Activated T-helper 1 cell treated with anti-CD3 and anti-CD28 coated beads, Interleukin-12 subunit alpha, Interleukin-12 subunit beta, Interleukin-2, Interleukin-4 antibody, amounts not matched to agents 30 ng/mL and 10 ng/mL and 1 ng/mL, durations not matched to agents 14 hours and 24 hours and 36 hours (primary cell): ENCODE measurements around the gene PCLO. TPM values are rescaled to one million over a fixed set of nuclear protein-coding genes. Genes with fewer than 3 reads are reported as not detected.
"Not testable (repeated sequence)": the region's sequence is repeated elsewhere in the genome, so short reads cannot be mapped to it uniquely, and the experiment has no call there.

Source experiments
- DNase-seq: peaks from one replicate; pipeline ENCODE4 v3.0.0; 2021; ENCODE audit warnings: low spot score
- H3K27ac Mint-ChIP-seq: one replicate; pipeline ENCODE4 v1.8.0; 2021; ENCODE audit warnings: mild to moderate bottlenecking, mixed read lengths
- H3K27me3 Mint-ChIP-seq: one replicate; pipeline ENCODE4 v1.8.0; 2022; ENCODE audit warnings: mild to moderate bottlenecking, moderate library complexity, mixed read lengths; ENCODE audit not compliant: insufficient read depth
- H3K36me3 Mint-ChIP-seq: one replicate; pipeline ENCODE4 v1.8.0; 2021; ENCODE audit warnings: low read depth, mixed read lengths
- H3K4me1 Mint-ChIP-seq: one replicate; pipeline ENCODE4 v1.8.0; 2021; ENCODE audit warnings: low read depth, mixed read lengths
- H3K4me3 Mint-ChIP-seq: one replicate; pipeline ENCODE4 v1.8.0; 2021; ENCODE audit warnings: mild to moderate bottlenecking, moderate library complexity, mixed read lengths
- H3K9me3 Mint-ChIP-seq: one replicate; pipeline ENCODE4 v1.8.0; 2021; ENCODE audit warnings: mixed read lengths
- intact Hi-C: fragments of 100-400 bp; cut with micrococcal nuclease; formaldehyde crosslinking; loops from one replicate; pipeline ENCODE4 v1.15.1; 2024
- total RNA-seq: library from RNA; stranded (reverse); gene quantifications from 2 replicates; pipeline ENCODE4 v1.2.3, GENCODE V29; 2022

Gene PCLO
- total RNA-seq, 1 donor from 2014 or later = not detected

- Mint-ChIP-seq H3K4me1 (no peaks in the 10 kb centered on the region), H3K27ac (no peak overlapping the region), H3K27me3 (no peaks in the 10 kb centered on the region), H3K36me3 (no peaks in the 10 kb centered on the region), H3K4me3 (no peak overlapping the region), H3K9me3 (no peaks in the 10 kb centered on the region)
- DNase-seq = no peak
- intact Hi-C loops = no loop called here
Observed at GRCh38 chr7:82742163-82742562, 420.5 kb downstream of the PCLO start.

- Mint-ChIP-seq H3K4me3 (no peak overlapping the region), H3K9me3 (no peaks in the 10 kb centered on the region), H3K36me3 (no peaks in the 10 kb centered on the region), H3K4me1 (no peaks in the 10 kb centered on the region), H3K27ac (no peak overlapping the region), H3K27me3 (no peaks in the 10 kb centered on the region)
- intact Hi-C loops = no loop called here
- DNase-seq = no peak
Observed at GRCh38 chr7:82741493-82741892, 421.2 kb downstream of the PCLO start.

- no peak overlapping the region for H3K27ac Mint-ChIP-seq
- no peaks in the 10 kb centered on the region for H3K27me3 Mint-ChIP-seq
- H3K36me3 Mint-ChIP-seq = no peaks in the 10 kb centered on the region
- no peak overlapping the region for H3K4me3 Mint-ChIP-seq
- H3K9me3 Mint-ChIP-seq = no peaks in the 10 kb centered on the region
- intact Hi-C loops = no loop called here
- DNase-seq = no peak
- H3K4me1 Mint-ChIP-seq = no peaks in the 10 kb centered on the region
Observed at GRCh38 chr7:82740246-82740848, 422.3 kb downstream of the PCLO start.

- Mint-ChIP-seq H3K4me1 (no peaks in the 10 kb centered on the region), H3K4me3 (no peak overlapping the region), H3K27me3 (no peaks in the 10 kb centered on the region), H3K9me3 (no peaks in the 10 kb centered on the region), H3K36me3 (no peaks in the 10 kb centered on the region), H3K27ac (no peak overlapping the region)
- DNase-seq = no peak
- intact Hi-C loops = no loop called here
Observed at GRCh38 chr7:82736633-82737032, 426.1 kb downstream of the PCLO start.

DNA sequence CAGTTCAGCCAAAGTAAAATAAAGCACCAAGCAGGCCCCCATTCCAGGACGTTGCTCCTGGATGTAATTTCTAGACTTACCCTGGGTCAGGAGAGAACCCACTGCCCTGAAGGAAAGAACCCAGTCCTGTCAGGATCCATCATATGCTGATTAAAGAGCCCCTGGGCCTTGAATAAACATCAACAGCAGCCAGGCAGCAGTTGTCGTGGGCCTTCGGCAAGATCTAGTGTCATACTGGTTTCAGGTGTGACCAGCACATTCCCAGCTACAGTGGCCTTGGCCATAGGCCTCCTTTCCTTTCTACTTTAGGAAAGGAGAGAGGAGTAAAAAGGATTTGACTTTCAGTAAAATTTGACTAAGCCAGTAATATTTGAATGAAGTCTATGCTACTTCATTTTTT, 430.0 kb downstream of the PCLO start:
- intact Hi-C loops = no loop called here
- Mint-ChIP-seq H3K9me3 (no peaks in the 10 kb centered on the region), H3K4me1 (no peaks in the 10 kb centered on the region), H3K27ac (no peak overlapping the region), H3K4me3 (no peak overlapping the region), H3K36me3 (no peaks in the 10 kb centered on the region), H3K27me3 (no peaks in the 10 kb centered on the region)
- DNase-seq = no peak

- H3K4me3 Mint-ChIP-seq = no peak overlapping the region
- H3K27ac Mint-ChIP-seq = no peak overlapping the region
- intact Hi-C loops = loop anchor here (1.0 to 5.0 kb wide), 4 partner anchors 122 to 1247 kb away; no protein-coding TSS in a partner anchor
- DNase-seq = no peak
- no peaks in the 10 kb centered on the region for H3K27me3 Mint-ChIP-seq
- no peaks in the 10 kb centered on the region for H3K9me3 Mint-ChIP-seq
- H3K4me1 Mint-ChIP-seq = no peaks in the 10 kb centered on the region
- no peaks in the 10 kb centered on the region for H3K36me3 Mint-ChIP-seq
Observed at GRCh38 chr7:82729172-82730030, 433.3 kb downstream of the PCLO start.

DNA sequence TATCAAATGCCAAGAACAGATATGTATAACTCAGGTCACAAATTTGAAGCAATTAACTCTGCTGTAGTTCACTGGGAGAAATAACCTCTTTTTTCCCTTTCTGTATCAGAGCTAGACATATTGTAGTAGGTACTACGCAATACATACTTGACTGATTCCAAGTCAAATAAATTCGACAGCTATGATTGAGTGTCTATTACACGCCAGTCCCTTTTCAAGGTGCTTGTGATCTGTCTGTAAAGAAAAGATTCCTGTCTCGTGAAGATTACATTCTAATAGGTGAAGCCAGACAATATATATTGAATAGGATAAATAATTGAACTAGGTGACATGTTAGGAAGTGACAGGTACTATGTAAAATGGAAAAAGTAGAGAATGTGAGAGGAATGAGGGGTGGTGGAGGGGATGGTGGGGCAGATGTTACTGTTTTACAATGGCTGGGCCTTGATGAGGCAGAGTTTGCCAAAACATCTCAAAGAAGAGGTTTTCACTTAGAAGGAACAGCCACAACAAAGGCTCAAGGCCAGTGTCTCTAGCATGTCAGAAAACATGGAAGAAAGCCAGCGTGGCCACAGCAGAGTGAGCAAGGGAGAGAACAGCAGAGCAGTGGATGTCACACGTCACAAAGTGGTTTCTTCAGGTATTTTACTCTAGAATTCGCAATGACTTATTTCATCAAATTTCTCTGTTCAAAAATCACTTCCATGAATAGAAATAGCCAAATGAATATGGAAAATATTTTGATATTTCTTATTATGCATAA, 436.5 kb downstream of the PCLO start:
- H3K9me3 Mint-ChIP-seq = no peaks in the 10 kb centered on the region
- DNase-seq = no peak
- H3K4me1 Mint-ChIP-seq = no peaks in the 10 kb centered on the region
- H3K36me3 Mint-ChIP-seq = no peaks in the 10 kb centered on the region
- H3K4me3 Mint-ChIP-seq = no peak overlapping the region
- intact Hi-C loops = loop anchor here (5.0 kb wide), 2 partner anchors 119 to 489 kb away; no protein-coding TSS in a partner anchor
- H3K27ac Mint-ChIP-seq = no peak overlapping the region
- no peaks in the 10 kb centered on the region for H3K27me3 Mint-ChIP-seq

DNA sequence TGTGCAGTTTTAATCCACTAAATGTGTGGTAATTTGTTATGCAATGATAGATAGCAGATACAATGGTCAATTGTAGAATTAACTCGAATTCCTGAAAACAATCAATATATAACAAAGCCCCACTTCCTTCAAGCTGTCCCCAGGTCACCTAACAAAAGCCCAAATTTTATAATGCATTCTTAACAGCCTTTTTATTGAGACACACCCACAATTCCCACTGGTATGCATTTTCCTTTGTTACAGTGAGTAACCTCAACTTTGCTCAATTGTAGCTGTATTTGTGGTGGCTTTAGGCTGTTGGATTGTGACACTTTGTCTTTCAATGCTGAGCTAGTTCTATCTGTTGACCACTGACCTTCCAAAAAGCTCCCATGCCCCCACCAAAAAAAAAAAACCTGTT, 439.3 kb downstream of the PCLO start:
- H3K9me3 Mint-ChIP-seq = no peaks in the 10 kb centered on the region
- intact Hi-C loops = loop anchor here (5.0 kb wide), 1 partner anchor 899 kb away; no protein-coding TSS in a partner anchor
- H3K4me3 Mint-ChIP-seq = no peak overlapping the region
- DNase-seq = no peak
- no peak overlapping the region for H3K27ac Mint-ChIP-seq
- no peaks in the 10 kb centered on the region for H3K36me3 Mint-ChIP-seq
- no peaks in the 10 kb centered on the region for H3K27me3 Mint-ChIP-seq
- H3K4me1 Mint-ChIP-seq = no peaks in the 10 kb centered on the region

GRCh38 chr7:82722946-82723345, 439.7 kb downstream of the PCLO start:
- DNase-seq = no peak
- no peaks in the 10 kb centered on the region for H3K4me1 Mint-ChIP-seq
- H3K9me3 Mint-ChIP-seq = no peaks in the 10 kb centered on the region
- no peaks in the 10 kb centered on the region for H3K36me3 Mint-ChIP-seq
- H3K4me3 Mint-ChIP-seq = no peak overlapping the region
- intact Hi-C loops = loop anchor here (5.0 kb wide), 1 partner anchor 899 kb away; no protein-coding TSS in a partner anchor
- H3K27ac Mint-ChIP-seq = no peak overlapping the region
- no peaks in the 10 kb centered on the region for H3K27me3 Mint-ChIP-seq

GRCh38 chr7:82715344-82715743, 447.3 kb downstream of the PCLO start:
- DNase-seq = no peak
- Mint-ChIP-seq H3K27me3 (no peaks in the 10 kb centered on the region), H3K9me3 (no peaks in the 10 kb centered on the region), H3K4me1 (no peaks in the 10 kb centered on the region), H3K4me3 (no peak overlapping the region), H3K36me3 (no peaks in the 10 kb centered on the region), H3K27ac (no peak overlapping the region)
- intact Hi-C loops = no loop called here

GRCh38 chr7:82714883-82715282, 447.8 kb downstream of the PCLO start:
- DNase-seq = no peak
- intact Hi-C loops = no loop called here
- no peak overlapping the region for H3K4me3 Mint-ChIP-seq
- no peaks in the 10 kb centered on the region for H3K4me1 Mint-ChIP-seq
- H3K36me3 Mint-ChIP-seq = no peaks in the 10 kb centered on the region
- no peaks in the 10 kb centered on the region for H3K9me3 Mint-ChIP-seq
- H3K27me3 Mint-ChIP-seq = no peaks in the 10 kb centered on the region
- no peak overlapping the region for H3K27ac Mint-ChIP-seq

DNA sequence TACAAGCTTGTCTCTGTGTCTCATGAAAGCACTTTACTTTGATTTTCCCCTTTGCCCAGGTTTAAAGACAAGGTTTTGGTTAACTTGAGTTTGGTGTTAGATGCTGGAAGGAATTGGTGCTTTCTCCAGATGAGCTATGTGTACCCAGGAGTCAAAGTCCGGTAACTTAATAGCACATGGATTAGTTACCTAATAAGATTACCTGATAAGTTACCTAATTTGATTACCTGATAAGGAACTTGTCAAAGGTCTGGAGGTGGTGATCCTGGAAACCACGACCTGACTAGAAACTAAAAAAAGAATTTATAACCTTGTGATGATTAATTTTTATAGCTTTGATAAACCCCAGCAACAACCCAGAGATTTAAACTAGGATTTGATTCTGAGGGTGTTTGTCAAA, 449.2 kb downstream of the PCLO start:
- DNase-seq = no peak
- Mint-ChIP-seq H3K27me3 (no peaks in the 10 kb centered on the region), H3K4me1 (no peaks in the 10 kb centered on the region), H3K36me3 (no peaks in the 10 kb centered on the region), H3K9me3 (no peaks in the 10 kb centered on the region), H3K27ac (no peak overlapping the region), H3K4me3 (no peak overlapping the region)
- intact Hi-C loops = no loop called here

DNA sequence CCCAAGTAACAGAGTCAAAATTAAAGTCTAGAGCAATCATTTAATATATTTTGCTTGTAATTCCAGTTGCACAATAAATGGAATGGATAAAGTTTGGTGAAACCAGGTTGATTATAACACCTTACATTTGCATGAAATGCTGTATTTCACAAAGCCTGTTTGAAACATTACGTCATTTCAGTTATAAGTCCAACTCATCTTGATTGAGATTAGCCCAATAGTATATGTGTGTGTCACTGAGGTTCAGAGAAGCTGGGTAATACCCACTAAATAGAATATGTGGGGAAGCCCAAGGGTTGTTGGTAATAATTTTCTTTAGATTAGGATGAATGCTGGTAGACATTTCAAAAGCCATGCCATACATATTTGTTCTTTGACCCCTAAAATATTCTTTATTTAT, 456.3 kb downstream of the PCLO start:
- H3K27ac Mint-ChIP-seq, H3K27me3 Mint-ChIP-seq, H3K9me3 Mint-ChIP-seq, H3K36me3 Mint-ChIP-seq, DNase-seq, H3K4me1 Mint-ChIP-seq, H3K4me3 Mint-ChIP-seq, intact Hi-C loops: not testable (repeated sequence)
